ENCODE data around the gene S100A7.
A peak's percentile ranks its signal among the peaks of the same experiment; 100 is the strongest.

The S100A7 gene

DNA sequence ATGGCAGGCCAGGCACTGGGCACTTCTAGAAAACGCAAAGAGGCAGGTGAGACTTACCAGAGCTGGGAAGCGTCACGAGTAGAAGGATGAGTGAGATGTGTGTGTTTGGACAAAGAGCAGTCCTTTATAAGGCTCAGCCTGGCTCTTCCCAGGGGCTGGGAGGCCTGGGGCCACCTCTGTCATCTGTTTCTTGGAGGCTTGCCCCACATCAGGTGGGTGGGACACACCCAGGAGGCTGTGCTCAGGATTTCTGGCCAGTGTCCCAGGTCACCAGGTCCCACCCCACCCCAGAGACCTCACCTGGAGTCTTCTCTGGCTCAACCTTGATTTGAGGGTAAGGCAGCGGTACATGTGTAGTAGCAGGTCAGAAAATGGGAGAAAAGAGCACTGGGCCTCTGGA lies at the start of gene S100A7:
Gene S100A7 (minus strand): TSS at position 101 of the 400 bp plus-strand sequence. CDS start 1,638 bp downstream, outside the sequence.
- no peak for DNase-seq (ENCODE audit: low read depth, low spot score)
- H3K27ac ChIP-seq = no peak within 1 kb of the TSS

GRCh38 chr1:153509729-153510354 lies 49.4 kb upstream of the S100A7 start:
- no peak for DNase-seq (ENCODE audit: low read depth, low spot score)
- H3K27ac ChIP-seq = peak overlapping the region; percentile 8

DNA sequence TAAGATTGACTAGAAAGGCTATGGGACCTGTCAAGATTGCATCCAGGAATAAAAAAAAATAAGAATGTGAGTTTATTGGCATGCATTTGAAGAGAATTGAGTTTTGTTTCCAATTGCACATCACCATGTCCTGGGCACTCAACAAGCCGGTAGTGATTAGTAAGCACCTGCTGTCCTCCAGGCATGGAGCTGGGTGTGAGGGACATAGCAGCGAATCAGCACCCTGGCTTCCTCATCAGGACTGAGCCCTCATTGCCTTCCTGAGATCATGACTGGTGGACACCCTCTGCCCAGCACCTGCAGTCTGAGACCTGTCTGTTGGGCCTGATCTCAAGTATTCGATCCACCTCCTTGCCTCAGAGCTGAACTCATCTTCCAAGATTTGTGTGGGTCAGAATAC lies 48.6 kb upstream of the S100A7 start:
- no peak for DNase-seq (ENCODE audit: low read depth, low spot score)
- peak overlapping the region; percentile 8 for H3K27ac ChIP-seq

- no peak for DNase-seq (ENCODE audit: low read depth, low spot score)
- no peak overlapping the region for H3K27ac ChIP-seq
Observed at GRCh38 chr1:153507926-153508583, 47.6 kb upstream of the S100A7 start.

DNA sequence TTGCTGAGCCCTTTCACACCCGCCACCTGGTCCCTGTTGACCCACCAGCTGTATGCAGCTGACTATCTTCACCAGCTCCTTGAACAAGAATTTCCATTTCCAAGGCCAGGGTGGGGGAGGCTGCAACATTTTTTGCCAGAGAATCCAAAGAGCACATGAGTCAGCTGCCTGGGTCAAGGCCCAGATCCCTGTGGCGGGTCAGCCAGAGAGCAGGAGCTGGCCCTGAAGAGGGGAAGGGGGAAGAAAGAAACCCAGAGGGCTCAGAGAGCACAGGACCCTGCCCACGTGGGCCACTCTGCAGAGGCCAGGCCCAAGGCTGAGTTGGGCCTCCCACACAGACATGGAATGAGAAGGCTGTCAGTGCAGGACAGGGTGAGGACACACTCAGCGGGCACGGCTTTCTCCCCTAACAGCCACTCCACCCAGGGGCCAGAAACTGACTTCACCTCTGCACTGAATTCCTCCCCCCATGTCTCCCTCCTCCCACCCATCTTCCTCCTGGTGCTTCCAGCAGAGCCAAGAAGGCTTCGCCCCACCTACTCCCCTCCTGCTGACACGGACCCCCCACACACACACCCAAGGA lies 46.5 kb upstream of the S100A7 start:
- DNase-seq (ENCODE audit: low read depth, low spot score) = no peak
- no peak overlapping the region for H3K27ac ChIP-seq

DNA sequence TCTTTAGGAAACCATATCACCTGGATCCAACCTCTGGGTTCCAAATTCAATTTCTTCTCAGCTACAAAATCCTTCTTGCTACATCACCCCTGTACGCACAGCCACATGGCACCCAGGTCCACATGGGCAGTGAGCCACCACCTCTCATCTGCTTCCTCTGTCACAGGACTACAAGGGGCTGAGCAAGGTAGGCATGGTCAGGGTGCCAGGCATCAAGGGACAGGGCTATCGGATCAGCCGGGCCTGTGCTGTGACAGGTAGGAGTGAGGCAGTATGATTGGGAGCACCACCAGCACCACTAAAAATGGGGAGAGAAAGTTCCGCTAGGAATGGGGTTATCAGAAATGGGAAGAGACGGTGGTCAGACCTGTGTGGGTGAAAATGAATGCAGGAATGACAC lies 45.9 kb upstream of the S100A7 start:
- H3K27ac ChIP-seq = no peak overlapping the region
- no peak for DNase-seq (ENCODE audit: low read depth, low spot score)

DNA sequence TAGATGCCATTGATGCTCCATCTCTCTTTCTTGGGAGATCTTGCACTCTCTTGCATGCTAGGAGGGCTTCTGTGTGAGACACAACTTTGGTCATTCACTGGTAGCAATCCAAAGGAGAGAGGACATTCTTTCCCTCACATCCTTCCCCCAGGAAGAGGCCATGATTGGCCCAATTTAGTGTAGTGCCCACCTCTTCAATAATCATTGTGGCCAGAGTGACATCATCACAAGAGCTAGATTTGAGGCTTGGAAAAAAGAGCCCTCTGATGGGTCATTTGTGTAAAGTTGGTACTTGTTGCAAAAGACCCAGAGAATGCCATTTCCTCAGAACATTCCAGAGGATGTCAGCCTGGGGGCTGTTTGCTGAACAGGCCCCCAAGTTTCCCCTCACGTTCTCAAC lies 45.1 kb upstream of the S100A7 start:
- DNase-seq (ENCODE audit: low read depth, low spot score) = no peak
- no peak overlapping the region for H3K27ac ChIP-seq

DNA sequence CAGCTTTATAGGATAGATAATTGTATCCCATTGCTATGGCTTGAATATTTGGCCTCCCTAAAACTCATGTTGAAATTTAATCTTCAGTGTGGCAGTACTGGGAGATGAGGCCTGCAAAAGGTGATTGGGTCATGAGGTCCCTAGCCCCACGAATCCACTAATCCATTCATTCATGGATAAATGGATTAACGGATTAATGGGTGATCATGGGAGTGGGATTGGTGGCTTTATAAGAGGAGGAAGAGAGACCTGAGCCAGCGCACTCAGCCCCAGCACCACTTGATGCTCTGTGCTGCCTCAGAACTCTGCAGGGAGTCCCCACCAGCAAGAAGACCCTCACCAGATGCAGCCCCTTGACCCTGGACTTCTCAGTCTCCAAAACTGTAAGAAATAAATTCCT lies 43.3 kb upstream of the S100A7 start:
- no peak overlapping the region for H3K27ac ChIP-seq
- no peak for DNase-seq (ENCODE audit: low read depth, low spot score)

GRCh38 chr1:153498746-153499145 lies 38.3 kb upstream of the S100A7 start:
- no peak for DNase-seq (ENCODE audit: low read depth, low spot score)
- H3K27ac ChIP-seq = no peak overlapping the region

DNA sequence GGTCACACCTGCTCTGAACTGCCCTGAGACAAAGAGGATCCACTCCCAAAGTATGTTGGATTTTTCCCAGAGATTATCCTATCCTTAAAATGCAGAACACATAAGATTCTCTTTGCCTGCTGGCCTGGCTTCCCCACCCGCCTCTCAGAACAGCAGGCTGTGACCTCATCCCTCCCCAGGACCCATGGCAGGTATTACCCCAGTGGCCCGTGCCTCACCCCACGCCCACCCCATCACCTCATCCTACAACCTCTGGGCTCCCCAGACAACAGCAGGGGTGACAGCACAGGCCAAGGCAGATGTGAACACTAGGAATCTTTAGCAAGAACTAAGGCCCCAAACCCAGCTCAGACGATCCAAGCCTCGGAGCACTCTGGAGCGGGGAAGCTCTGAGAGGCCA lies 35.1 kb upstream of the S100A7 start:
- H3K27ac ChIP-seq = no peak overlapping the region
- no peak for DNase-seq (ENCODE audit: low read depth, low spot score)

DNA sequence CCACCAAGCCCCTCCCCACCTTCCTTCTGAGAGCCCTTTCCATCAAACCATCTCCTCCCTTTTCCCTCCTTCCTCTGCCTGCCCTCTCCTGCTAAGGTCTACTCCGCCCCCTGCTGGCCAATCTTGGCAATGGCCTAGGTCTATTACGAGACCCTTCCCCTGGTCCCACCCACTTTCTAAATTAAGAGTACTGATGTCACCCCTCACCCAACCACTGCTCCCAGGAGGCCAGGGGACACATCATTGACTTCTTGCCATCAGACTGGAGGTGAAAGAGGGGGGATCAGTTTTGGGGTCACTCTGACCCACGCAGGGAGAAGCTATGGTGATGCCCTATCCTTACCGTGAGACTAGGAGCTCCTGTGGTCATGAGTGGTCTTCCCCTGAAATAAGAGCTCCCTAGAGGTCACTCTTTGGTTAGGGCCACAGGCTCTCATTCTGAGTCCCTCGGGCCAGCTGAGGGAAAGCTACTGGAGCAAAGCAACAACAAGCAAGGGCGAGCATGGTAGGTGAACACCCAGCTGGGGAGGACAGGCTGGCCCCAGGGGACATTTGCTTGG lies 34.6 kb upstream of the S100A7 start:
- DNase-seq (ENCODE audit: low read depth, low spot score) = no peak
- no peak overlapping the region for H3K27ac ChIP-seq

DNA sequence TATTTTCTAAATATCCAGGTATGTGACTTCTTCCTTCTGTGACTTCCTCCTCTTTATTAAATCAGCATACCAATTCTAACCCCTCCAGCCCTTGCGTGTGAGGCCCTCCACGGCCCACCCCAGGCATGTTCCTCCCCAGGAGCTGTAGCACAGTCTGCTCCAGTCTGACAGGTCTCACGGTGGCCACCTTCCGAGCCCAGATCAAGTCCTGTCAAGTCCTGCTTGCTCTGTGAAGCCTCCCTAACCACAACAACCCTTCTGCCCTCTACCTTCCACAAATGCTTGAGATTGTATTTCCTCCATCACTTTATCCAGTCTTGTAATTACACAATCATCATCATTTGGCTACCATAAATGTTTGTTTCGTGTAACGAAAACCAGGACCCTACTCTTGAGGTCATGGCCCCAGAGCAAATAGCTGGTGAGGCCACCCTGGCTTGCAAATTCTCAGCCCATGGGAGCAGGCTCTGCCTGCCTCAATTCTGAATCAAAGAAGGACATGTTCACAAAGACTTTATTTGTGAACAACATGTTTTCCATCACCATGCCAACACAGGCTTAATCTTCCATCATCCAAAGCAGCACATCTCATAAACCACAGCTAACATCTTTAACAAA lies 33.0 kb upstream of the S100A7 start:
- H3K27ac ChIP-seq = peak overlapping the region; percentile 10
- DNase-seq (ENCODE audit: low read depth, low spot score) = peak; percentile 63

- peak; percentile 92 for DNase-seq (ENCODE audit: low read depth, low spot score)
Observed at GRCh38 chr1:153490272-153491051, 30.0 kb upstream of the S100A7 start.

GRCh38 chr1:153488731-153489130 lies 28.3 kb upstream of the S100A7 start:
- DNase-seq (ENCODE audit: low read depth, low spot score) = no peak

More at GRCh38 chr1:153490272-153491051, 30.0 kb upstream of the S100A7 start:
- H3K27ac ChIP-seq = peak overlapping the region; percentile 85

GRCh38 chr1:153487707-153488106 lies 27.3 kb upstream of the S100A7 start:
- no peak overlapping the region for H3K27ac ChIP-seq
- no peak for DNase-seq (ENCODE audit: low read depth, low spot score)

More at GRCh38 chr1:153488731-153489130, 28.3 kb upstream of the S100A7 start:
- peak overlapping the region; percentile 7 for H3K27ac ChIP-seq

- no peak for DNase-seq (ENCODE audit: low read depth, low spot score)
- H3K27ac ChIP-seq = no peak overlapping the region
Observed at GRCh38 chr1:153485863-153486262, 25.4 kb upstream of the S100A7 start.

DNA sequence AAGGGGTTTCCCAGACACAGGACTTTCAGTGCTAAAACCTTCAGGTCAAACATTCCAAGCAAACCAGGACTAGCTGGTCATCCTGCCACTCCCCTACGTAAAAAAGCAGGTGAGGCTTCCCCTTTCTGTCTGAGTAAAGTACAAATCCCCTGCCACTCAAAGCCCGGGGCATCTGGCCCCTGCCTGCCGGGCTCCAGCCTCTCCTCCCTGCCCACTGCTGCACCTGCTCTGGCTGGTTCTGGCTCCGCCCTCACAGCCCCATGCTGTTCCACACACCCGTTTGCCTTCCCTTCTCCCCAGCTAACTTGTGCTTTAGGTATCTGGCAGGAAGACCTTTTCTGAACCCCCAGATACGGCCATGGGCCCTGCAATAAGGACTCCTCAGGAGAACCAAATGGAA lies 23.3 kb upstream of the S100A7 start:
- no peak overlapping the region for H3K27ac ChIP-seq
- no peak for DNase-seq (ENCODE audit: low read depth, low spot score)

DNA sequence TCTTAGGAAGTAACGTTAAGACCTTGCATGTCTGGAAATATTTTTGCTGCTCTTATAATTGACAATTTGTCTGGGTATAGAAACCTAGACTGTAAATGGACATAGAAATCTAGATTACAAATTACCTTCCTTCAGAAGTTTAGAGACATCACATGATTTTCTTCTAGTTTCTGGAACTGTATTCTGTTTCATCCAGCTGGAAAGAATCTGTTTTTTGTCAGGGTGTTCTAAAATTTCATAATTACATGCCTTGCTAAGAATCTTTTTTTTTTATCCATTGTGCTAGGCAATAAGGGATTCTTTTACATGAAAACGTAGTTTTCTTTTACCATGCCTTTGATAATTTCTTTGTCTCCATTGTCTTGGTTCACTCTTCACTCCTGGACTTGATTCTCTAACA lies 20.7 kb upstream of the S100A7 start:
- DNase-seq (ENCODE audit: low read depth, low spot score) = no peak

GRCh38 chr1:153478692-153479618 lies 18.5 kb upstream of the S100A7 start:
- DNase-seq (ENCODE audit: low read depth, low spot score) = no peak
- H3K27ac ChIP-seq = no peak overlapping the region

More for the DNA sequence above, 20.7 kb upstream of the S100A7 start:
- H3K27ac ChIP-seq = no peak overlapping the region
